Activated naive CD8-positive, alpha-beta T cell treated with anti-CD3 and anti-CD28 coated beads, Interleukin-2, amount 10 ng/mL, durations not matched to agents 7 days and 5 days (primary cell): Measurements from ENCODE around the gene CLEC19A. TPM values are rescaled to one million over a fixed set of nuclear protein-coding genes. Genes with fewer than 3 reads are reported as not detected.

Source experiments
- ATAC-seq: fragments of 150-1000 bp; cut with Tn5 transposase; one replicate; pipeline ENCODE4 v1.10.0; 2021; ENCODE audit warnings: low read depth, moderate library complexity
- POLR2A ChIA-PET: fragments of 350-600 bp; sonication (Branson Sonifier 250); formaldehyde crosslinking; loops from one replicate; lab custom pipeline; 2021; ENCODE audit warnings: antibody characterized with exemption; lab: Charles Lee
- DNase-seq: peaks from one replicate; pipeline ENCODE4 v3.0.0; 2021
- H3K27ac Mint-ChIP-seq: one replicate; pipeline ENCODE4 v1.8.0; 2022; ENCODE audit warnings: mild to moderate bottlenecking, mixed read lengths
- H3K27me3 Mint-ChIP-seq: one replicate; pipeline ENCODE4 v1.8.0; 2022; ENCODE audit warnings: mild to moderate bottlenecking, moderate library complexity, mixed read lengths
- H3K36me3 Mint-ChIP-seq: one replicate; pipeline ENCODE4 v1.8.0; 2021; ENCODE audit warnings: mild to moderate bottlenecking, mixed read lengths
- H3K4me1 Mint-ChIP-seq: one replicate; pipeline ENCODE4 v1.8.0; 2021; ENCODE audit warnings: mixed read lengths
- H3K4me3 Mint-ChIP-seq: one replicate; pipeline ENCODE4 v1.8.0; 2022; ENCODE audit warnings: mild to moderate bottlenecking, moderate library complexity, mixed read lengths
- H3K9me3 Mint-ChIP-seq: one replicate; pipeline ENCODE4 v1.8.0; 2021; ENCODE audit warnings: mixed read lengths
- total RNA-seq, 2 experiments: library from RNA; stranded (reverse); gene quantifications; one replicate each; pipeline ENCODE4 v1.2.3, GENCODE V29; 2021

The CLEC19A gene
- total RNA-seq = not detected

DNA sequence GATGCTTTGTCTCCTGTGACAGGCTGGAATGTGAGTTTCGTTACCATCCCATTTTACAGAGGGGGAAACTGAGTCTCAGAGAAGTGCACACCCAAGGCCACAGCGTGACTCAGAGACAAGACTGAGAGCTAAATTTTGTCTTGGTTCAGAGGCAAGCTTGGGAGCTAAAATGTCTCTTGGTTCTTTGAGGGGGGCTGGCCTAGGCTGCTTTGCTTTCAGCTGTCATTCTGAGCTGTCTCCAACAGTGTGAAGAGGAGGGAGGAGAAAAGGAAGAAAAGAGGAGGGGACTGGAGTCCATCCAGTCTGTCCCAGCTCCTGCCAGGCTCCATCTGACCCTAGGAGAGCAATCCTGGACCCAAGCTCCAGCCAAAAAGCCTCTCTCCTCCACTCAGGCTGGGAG is at the start of gene CLEC19A:
Gene CLEC19A (plus strand): TSS at position 301 of the 400 bp plus-strand sequence. CDS start 121 bp downstream, outside the sequence.
- no peak for ATAC-seq
- no peaks in the 10 kb centered on the region for H3K27me3 Mint-ChIP-seq
- POLR2A ChIA-PET = no interaction called here
- DNase-seq = no peak
- H3K4me1 Mint-ChIP-seq = no peaks in the 10 kb centered on the region
- H3K27ac Mint-ChIP-seq = no peak within 1 kb of the TSS
- H3K4me3 Mint-ChIP-seq = no peak within 1 kb of the TSS
- no peaks in the 10 kb centered on the region for H3K36me3 Mint-ChIP-seq
- H3K9me3 Mint-ChIP-seq = no peaks in the 10 kb centered on the region

DNA sequence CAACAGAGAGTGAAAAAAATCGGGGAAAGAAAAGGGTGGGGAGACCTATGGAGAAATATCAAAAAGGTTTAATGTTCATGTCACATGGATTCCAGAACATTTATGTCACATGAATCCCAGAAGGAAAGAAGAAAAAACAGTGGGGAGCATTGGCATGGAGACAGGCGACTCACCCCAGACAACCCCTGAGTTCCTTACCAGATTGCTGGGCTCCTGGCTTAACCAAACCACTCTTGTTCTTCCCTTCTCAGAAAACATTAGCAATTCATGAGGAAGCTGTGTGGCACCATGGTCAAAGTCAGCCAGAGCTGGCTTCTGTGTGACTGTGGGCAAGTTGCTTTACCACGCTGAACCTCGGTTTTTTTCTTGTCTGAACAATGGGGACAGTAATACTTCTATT is 49.6 kb upstream of the CLEC19A start:
- H3K9me3 Mint-ChIP-seq = peaks cover 15% of the 10 kb centered on the region
- H3K4me1 Mint-ChIP-seq = no peaks in the 10 kb centered on the region
- no peak overlapping the region for H3K27ac Mint-ChIP-seq
- no peak overlapping the region for H3K4me3 Mint-ChIP-seq
- POLR2A ChIA-PET = no interaction called here
- no peaks in the 10 kb centered on the region for H3K36me3 Mint-ChIP-seq
- DNase-seq = no peak
- H3K27me3 Mint-ChIP-seq = no peaks in the 10 kb centered on the region
- ATAC-seq = no peak

DNA sequence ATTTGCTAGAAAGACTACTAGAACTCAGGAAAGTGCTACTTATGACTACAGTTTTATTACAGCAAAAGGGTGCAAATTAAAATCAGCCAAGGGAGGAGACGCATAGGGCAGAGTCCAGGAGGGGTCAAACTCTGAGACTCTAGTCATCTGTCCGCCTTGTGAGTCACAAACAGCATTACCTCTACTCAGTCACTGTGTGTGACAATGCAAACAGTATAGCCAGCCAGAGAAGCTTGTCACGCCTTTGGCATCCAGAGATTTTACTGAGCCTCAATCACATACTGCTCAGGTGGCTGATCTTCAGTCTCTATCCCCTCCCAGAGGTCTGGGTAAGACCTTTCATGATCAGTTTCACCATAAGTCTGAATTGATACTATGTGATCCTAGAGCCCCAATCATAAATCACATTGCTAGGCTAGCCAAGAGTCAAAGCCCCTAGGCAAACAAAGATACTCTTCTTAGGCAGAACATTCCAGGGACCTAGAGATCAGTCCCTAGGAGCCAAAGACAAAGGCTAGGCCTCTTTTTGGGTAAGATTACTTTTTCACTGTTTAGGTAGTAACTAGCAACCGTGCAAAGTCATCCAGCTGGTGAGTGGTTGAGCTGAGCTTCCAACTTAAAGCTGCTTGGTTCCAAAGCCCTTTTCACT is 48.8 kb upstream of the CLEC19A start:
- H3K9me3 Mint-ChIP-seq = peaks cover 14% of the 10 kb centered on the region

DNA sequence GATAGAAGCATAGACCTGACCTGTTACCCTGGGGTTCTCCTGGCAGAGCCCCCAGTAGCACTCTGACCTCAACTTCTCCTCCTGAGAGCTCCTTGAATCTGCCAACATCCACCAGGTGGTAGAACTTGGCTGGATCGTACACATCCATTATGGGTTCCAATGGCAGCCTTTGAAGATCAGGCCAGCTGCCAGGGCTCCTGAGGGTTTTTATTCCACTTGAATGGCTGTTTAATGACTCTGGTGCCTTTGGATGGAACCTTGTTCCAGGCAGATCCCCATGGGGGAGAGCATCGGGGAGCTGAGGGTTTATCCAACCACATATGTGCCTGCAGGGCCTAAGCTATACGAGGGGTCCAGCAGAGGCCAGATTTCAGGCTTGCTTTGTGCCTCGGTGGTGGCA is 47.1 kb upstream of the CLEC19A start:
- H3K27ac Mint-ChIP-seq = no peak overlapping the region
- H3K27me3 Mint-ChIP-seq = no peaks in the 10 kb centered on the region
- no peaks in the 10 kb centered on the region for H3K4me1 Mint-ChIP-seq
- no peak overlapping the region for H3K4me3 Mint-ChIP-seq
- DNase-seq = no peak
- peaks cover 13% of the 10 kb centered on the region for H3K9me3 Mint-ChIP-seq
- POLR2A ChIA-PET = no interaction called here
- H3K36me3 Mint-ChIP-seq = no peaks in the 10 kb centered on the region
- no peak for ATAC-seq

More for the DNA sequence above, 48.8 kb upstream of the CLEC19A start:
- Mint-ChIP-seq H3K27me3 (no peaks in the 10 kb centered on the region), H3K4me3 (no peak overlapping the region), H3K4me1 (no peaks in the 10 kb centered on the region), H3K27ac (no peak overlapping the region), H3K36me3 (no peaks in the 10 kb centered on the region)
- ATAC-seq = no peak
- DNase-seq = no peak
- POLR2A ChIA-PET = no interaction called here

DNA sequence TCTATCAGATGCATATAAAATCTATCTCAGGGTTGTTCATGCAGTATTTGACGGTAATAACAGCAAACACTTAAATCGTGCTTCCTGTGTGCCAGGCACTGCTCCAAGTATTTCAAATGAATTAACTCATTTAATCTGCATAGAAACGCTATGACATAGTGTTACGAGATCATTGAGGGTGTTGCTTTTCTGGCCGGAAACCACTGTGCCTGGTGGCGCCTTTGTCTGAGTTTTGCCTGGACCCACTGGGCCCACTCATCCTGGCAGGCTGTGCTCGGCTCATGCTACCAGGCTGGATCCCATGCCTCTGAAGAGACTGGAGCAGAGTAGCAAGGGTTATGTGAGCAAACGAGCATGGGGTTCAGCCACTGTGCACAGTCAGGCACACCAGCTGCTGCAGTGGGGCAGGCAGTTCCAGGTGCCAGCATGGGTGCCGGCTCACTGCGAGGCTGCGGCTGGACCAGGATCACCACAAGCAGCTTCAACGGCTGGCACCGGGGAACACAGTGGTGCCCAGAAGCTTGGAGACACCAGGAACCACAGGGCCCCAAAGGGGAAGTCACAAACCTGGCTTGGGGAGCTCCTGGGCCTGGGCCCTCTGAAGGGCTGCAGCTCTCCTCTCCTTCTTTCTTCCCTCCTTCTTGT is 45.9 kb upstream of the CLEC19A start:
- Mint-ChIP-seq H3K4me3 (no peak overlapping the region), H3K27me3 (no peaks in the 10 kb centered on the region)

DNA sequence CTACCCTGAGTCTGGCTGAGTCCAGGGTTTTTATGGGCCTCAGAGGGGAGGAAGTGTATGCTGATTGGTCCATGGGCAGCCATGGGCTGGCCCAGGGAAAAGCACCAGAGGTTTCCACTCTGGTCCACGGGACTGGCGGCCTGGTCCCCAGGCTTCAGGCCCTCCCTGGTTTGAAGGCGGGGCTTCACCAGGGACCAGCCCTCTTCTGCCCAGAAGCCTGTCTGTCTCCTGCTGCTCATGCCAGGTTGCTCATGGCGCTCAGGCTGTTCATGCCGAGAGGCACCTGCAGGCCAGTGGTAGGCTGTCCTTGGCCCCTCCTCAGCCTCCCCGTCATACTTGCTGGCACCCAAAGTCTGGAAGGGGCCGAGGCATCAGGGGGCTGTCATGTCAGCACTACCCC is 45.0 kb upstream of the CLEC19A start:
- POLR2A ChIA-PET = no interaction called here
- Mint-ChIP-seq H3K9me3 (peaks cover 11% of the 10 kb centered on the region), H3K36me3 (no peaks in the 10 kb centered on the region), H3K4me1 (no peaks in the 10 kb centered on the region), H3K27ac (no peak overlapping the region), H3K27me3 (no peaks in the 10 kb centered on the region), H3K4me3 (no peak overlapping the region)
- DNase-seq (no peak), ATAC-seq (no peak)

More for the DNA sequence above, 45.9 kb upstream of the CLEC19A start:
- H3K4me1 Mint-ChIP-seq = no peaks in the 10 kb centered on the region
- H3K36me3 Mint-ChIP-seq = no peaks in the 10 kb centered on the region
- DNase-seq (no peak), ATAC-seq (no peak)
- no peak overlapping the region for H3K27ac Mint-ChIP-seq
- POLR2A ChIA-PET = no interaction called here
- H3K9me3 Mint-ChIP-seq = peaks cover 13% of the 10 kb centered on the region

DNA sequence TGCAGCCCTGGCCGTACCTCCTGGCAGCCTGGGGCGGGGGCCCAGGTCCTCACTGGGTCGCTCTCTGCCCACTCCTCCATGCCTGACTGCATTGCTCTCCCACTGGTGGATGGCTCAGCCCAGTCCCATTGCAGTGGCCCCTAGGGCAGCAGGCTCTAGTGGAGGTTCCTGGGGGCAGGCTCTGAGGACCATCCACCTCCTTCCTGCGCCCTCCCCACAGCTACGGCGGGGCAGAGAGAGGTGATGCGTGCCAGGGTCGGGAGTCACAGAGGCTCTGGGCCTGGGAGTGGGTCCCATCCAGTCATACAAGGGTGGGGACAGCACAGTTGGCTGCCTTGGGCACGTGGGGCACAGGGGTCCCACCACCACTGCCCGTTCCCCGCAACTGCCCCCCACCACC is 44.0 kb upstream of the CLEC19A start:
- Mint-ChIP-seq H3K27me3 (no peaks in the 10 kb centered on the region), H3K36me3 (no peaks in the 10 kb centered on the region), H3K9me3 (peaks cover 9% of the 10 kb centered on the region), H3K27ac (no peak overlapping the region), H3K4me1 (no peaks in the 10 kb centered on the region), H3K4me3 (no peak overlapping the region)
- no peak for DNase-seq
- no peak for ATAC-seq
- POLR2A ChIA-PET = no interaction called here

DNA sequence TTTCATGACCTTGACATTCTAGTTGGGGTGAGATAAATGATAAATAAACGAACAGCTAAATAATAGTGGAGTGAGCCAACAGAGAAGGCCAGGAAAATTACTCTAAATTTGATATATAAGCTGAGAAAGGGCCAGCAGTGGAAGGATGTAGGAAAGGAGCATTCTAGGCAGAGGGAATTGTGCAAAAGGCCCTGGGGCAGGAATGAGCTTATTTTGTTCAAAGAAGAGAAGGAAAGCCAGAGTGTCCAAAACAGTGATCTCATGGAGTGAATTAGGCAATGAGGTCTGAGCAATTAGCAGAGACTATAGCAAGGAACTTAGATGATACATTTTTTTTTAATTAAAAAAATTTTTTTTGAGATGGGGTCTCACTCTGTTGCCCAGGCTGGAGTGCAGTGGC is 43.3 kb upstream of the CLEC19A start:
- no peak for ATAC-seq
- H3K27ac Mint-ChIP-seq = no peak overlapping the region
- no peak for DNase-seq
- H3K4me3 Mint-ChIP-seq = no peak overlapping the region
- H3K9me3 Mint-ChIP-seq = peaks cover 9% of the 10 kb centered on the region
- no peaks in the 10 kb centered on the region for H3K36me3 Mint-ChIP-seq
- H3K27me3 Mint-ChIP-seq = no peaks in the 10 kb centered on the region
- POLR2A ChIA-PET = no interaction called here
- no peaks in the 10 kb centered on the region for H3K4me1 Mint-ChIP-seq

DNA sequence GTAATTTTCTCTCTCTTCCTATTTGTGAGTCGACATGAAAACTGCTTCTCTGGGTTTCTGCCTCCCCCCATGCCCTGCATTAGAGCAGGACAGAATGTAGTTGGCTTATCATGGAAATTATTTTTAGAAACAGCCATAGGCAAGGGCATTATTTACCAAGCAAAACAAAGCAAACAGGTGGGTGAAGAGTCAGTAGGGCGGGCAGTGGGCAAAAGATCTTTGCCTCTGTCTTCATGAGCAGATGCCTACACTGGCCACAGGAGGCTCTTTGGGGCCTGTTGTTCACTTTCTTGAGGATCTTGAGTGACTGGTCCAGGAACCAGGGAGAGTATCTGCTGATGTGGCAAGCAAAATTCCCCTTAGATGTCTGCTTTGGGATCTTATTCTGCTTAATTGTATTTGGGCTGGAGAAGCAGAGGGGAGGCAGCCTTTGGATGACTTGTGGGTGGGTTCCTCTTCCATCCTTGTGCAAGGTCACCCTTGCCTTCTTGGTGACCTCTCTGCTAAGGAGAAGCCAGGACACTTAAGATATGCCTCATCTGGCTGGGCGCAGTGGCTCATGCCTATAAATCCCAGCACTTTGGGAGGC is 42.5 kb upstream of the CLEC19A start:
- ATAC-seq = no peak
- H3K27ac Mint-ChIP-seq = no peak overlapping the region
- H3K4me3 Mint-ChIP-seq = no peak overlapping the region
- no peaks in the 10 kb centered on the region for H3K4me1 Mint-ChIP-seq
- H3K27me3 Mint-ChIP-seq = no peaks in the 10 kb centered on the region
- peaks cover 4% of the 10 kb centered on the region for H3K9me3 Mint-ChIP-seq
- no peak for DNase-seq
- POLR2A ChIA-PET = no interaction called here
- H3K36me3 Mint-ChIP-seq = no peaks in the 10 kb centered on the region

DNA sequence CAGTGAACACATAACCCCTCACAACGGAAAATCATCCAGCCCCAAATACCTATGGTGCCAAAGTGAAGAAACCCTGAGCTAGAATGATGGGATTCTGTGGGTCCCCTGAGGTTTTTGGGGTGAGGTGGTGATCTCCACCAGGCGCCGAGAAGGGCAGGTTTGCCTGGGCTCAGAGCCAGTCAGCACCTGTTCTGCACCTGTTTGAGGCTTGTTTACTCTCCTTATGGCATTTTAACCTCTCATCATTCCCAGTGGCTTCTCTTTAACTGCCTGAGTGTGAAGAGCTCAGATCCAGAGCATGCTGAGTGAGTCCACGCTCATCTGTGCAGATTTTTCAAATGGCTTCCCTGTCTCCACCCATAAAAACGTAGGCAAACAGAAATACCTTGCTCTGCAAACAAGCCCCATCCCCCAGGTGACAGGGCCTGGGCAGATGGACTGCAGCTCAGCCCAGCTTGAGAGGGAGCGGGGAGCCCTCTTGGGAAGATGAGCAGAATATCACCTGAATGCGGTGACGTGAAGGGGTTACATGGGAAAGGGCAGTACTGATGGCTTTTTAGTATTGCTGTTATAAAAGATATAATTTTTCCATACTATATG is 40.1 kb upstream of the CLEC19A start:
- DNase-seq (no peak), ATAC-seq (no peak)
- Mint-ChIP-seq H3K4me3 (no peak overlapping the region), H3K4me1 (no peaks in the 10 kb centered on the region), H3K27ac (no peak overlapping the region), H3K36me3 (no peaks in the 10 kb centered on the region), H3K9me3 (no peaks in the 10 kb centered on the region), H3K27me3 (no peaks in the 10 kb centered on the region)
- POLR2A ChIA-PET = no interaction called here

DNA sequence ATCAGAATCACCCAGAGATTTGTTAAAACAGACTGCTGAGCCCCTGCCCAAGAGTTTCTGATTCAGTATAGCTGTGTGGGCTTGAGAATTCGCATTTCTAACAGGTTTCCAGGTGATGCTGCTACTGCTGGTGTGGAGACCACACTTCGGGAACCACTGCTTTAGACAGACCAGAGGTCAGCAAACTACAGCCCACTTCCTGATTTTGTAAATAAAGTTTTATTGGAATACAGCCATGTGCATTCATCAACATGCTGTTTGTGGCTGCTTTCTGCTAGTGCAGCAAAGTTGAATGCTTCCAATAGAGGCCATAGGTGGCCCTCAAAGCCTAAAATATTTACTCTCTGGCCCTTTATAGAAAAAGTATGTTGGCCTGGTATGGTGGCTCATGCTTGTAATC is 32.6 kb upstream of the CLEC19A start:
- no peak for DNase-seq
- no peaks in the 10 kb centered on the region for H3K9me3 Mint-ChIP-seq
- no peak for ATAC-seq
- no peaks in the 10 kb centered on the region for H3K4me1 Mint-ChIP-seq
- H3K27ac Mint-ChIP-seq = no peak overlapping the region
- POLR2A ChIA-PET = no interaction called here
- H3K27me3 Mint-ChIP-seq = peaks cover 4% of the 10 kb centered on the region
- H3K4me3 Mint-ChIP-seq = no peak overlapping the region
- H3K36me3 Mint-ChIP-seq = no peaks in the 10 kb centered on the region

DNA sequence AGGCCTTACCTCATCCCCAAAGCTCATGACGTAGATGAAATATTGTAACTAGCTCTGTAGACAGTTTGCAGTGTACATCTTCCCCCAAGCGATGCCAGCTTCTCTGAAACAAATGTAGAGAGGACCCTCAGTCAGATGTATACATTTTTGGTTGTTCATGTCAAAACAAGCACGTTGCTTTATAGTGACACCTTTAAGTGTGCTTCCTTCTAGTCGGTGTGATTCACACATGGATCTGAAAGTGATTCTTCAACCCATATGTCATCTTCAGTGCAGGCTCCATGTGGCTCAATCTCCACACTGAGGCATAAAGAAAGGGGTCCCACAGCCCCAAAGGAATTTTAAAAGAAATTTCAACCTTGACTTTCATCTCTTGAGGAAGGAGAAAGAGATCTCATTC is 30.9 kb upstream of the CLEC19A start:
- Mint-ChIP-seq H3K27ac (no peak overlapping the region), H3K4me1 (no peaks in the 10 kb centered on the region), H3K36me3 (no peaks in the 10 kb centered on the region), H3K9me3 (no peaks in the 10 kb centered on the region), H3K27me3 (peaks cover 4% of the 10 kb centered on the region), H3K4me3 (no peak overlapping the region)
- no peak for ATAC-seq
- DNase-seq = no peak
- POLR2A ChIA-PET = no interaction called here

DNA sequence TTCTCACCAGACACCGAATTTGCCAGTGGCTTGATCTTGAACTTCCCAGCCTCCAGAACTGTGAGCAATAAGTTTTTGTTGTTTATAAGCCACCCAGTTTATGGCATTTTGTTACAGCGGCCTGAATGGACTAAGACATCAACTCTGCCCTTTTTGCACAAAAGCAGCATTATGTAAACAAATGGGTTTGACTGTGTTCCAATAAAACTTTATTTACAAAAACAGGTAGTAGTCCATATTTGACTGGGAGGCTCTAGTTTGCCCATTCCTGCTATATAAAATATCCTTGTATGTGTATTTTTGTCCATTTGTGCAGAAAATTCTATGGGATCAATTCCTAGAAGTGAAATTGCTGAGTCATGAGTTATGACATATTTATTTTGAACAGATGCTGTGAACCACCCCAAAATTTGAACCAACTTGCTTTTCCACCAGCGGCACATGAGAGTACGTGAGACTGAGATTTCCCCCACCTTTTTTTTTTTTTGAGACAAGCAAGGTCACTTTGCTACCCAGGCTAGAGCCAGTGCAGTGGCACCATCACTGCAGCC is 21.3 kb upstream of the CLEC19A start:
- H3K27ac Mint-ChIP-seq = no peak overlapping the region
- POLR2A ChIA-PET = no interaction called here
- H3K4me1 Mint-ChIP-seq = no peaks in the 10 kb centered on the region
- ATAC-seq = no peak
- DNase-seq = no peak
- H3K36me3 Mint-ChIP-seq = no peaks in the 10 kb centered on the region
- peaks cover 3% of the 10 kb centered on the region for H3K27me3 Mint-ChIP-seq
- no peak overlapping the region for H3K4me3 Mint-ChIP-seq
- H3K9me3 Mint-ChIP-seq = peaks cover 14% of the 10 kb centered on the region
